IPS-NIHi11 (cell line): ENCODE data around the gene SRXN1.
A peak's percentile ranks its signal among the peaks of the same experiment; 100 is the strongest.

Experiments used
- DNase-seq: peaks from one replicate; pipeline ENCODE4 v3.0.0; 2012; ENCODE audit warnings: mixed read lengths, low spot score

The SRXN1 gene

GRCh38 chr20:675453-676314 is 22.7 kb upstream of the SRXN1 start, which contains the start of gene SCRT2:
Gene SCRT2 (minus strand): TSS chr20:675802. CDS start chr20:675601, 201 bp downstream.
- peak; percentile 98 for DNase-seq

- DNase-seq = no peak
These were observed 22.0 kb upstream of the SRXN1 start for GRCh38 chr20:675033-675452.

- no peak for DNase-seq
These were observed 20.6 kb upstream of the SRXN1 start for GRCh38 chr20:673603-674001.

- peak; percentile 56 for DNase-seq
These were observed 20.1 kb upstream of the SRXN1 start for GRCh38 chr20:672963-673602.

GRCh38 chr20:671252-672030 is 18.4 kb upstream of the SRXN1 start:
- no peak for DNase-seq

GRCh38 chr20:669573-669972 is 16.6 kb upstream of the SRXN1 start:
- DNase-seq = no peak

- no peak for DNase-seq
These were observed 15.6 kb upstream of the SRXN1 start for GRCh38 chr20:668638-669037.

GRCh38 chr20:668050-668449 is 15.1 kb upstream of the SRXN1 start:
- no peak for DNase-seq

- peak; percentile 76 for DNase-seq
These were observed 14.5 kb upstream of the SRXN1 start for GRCh38 chr20:667351-668034.

- no peak for DNase-seq
These were observed 13.9 kb upstream of the SRXN1 start for GRCh38 chr20:666877-667276.

- no peak for DNase-seq
These were observed 12.3 kb upstream of the SRXN1 start for GRCh38 chr20:665276-665675.

GRCh38 chr20:664576-664975 is 11.6 kb upstream of the SRXN1 start:
- no peak for DNase-seq

- DNase-seq = no peak
These were observed 11.2 kb upstream of the SRXN1 start for GRCh38 chr20:664151-664550.

- DNase-seq = peak; percentile 64
These were observed 10.5 kb upstream of the SRXN1 start for GRCh38 chr20:663315-664090.

- DNase-seq = no peak
These were observed 9.5 kb upstream of the SRXN1 start for GRCh38 chr20:662277-663192.

GRCh38 chr20:661474-662270 is 8.7 kb upstream of the SRXN1 start:
- DNase-seq = peak; percentile 58

- no peak for DNase-seq
These were observed 5.8 kb upstream of the SRXN1 start for GRCh38 chr20:658731-659291.

GRCh38 chr20:658202-658601 is 5.2 kb upstream of the SRXN1 start:
- DNase-seq = no peak
